HPDE6-E6E7 (cell line): ENCODE measurements around the gene CDH23.

Experiments
- DNase-seq: peaks from one replicate; pipeline ENCODE4 v3.0.0; 2011; ENCODE audit warnings: missing footprints; ENCODE audit errors: extremely low spot score

Gene CDH23

GRCh38 chr10:71755179-71755879 lies 358.6 kb downstream of the CDH23 start:
- DNase-seq: no peak

DNA sequence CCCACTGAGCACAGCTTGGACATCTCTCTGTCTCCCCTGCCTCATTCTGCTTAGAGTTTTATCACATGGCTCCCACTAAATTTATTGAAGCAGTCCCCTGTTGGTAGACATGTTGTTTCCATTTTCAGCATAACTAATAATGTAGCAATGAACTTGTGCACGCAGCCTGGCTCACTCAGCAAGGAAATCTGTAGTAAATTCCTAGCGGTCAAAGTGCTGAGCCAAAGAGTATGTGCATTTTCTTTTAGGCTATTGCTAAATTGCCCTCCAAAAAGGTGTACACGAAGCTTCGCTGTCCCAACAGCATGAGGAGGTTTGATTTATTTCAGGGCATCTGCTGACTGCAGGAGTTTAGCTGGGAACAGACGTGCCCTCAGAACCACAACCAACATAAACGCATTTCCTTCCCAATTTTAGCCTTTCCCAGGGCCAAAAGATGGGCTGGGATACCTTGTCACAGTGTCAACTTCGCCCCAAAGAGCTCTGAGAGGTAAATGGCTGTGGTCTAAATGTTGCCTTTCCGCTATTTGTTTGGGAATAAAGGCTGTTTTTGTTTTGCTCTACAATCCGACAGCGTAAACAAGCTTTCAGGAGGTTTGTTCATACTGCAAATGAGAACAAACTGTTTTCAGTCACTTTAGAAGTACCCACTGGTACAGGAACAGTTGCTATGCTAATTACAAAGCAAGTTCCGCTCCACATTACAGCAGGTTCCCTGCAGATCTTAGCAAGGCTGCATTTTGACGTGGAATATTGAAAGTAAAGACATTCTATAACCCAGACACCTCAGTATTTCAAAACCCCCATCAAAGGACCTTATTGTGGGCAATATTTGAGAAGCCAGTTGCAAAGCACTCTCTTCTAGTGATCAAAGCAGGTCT lies 359.8 kb downstream of the CDH23 start:
- DNase-seq: no peak

- DNase-seq: no peak
Observed at GRCh38 chr10:71757399-71757922, 360.7 kb downstream of the CDH23 start.

GRCh38 chr10:71761105-71761511 lies 364.4 kb downstream of the CDH23 start:
- DNase-seq: peak; percentile 50

DNA sequence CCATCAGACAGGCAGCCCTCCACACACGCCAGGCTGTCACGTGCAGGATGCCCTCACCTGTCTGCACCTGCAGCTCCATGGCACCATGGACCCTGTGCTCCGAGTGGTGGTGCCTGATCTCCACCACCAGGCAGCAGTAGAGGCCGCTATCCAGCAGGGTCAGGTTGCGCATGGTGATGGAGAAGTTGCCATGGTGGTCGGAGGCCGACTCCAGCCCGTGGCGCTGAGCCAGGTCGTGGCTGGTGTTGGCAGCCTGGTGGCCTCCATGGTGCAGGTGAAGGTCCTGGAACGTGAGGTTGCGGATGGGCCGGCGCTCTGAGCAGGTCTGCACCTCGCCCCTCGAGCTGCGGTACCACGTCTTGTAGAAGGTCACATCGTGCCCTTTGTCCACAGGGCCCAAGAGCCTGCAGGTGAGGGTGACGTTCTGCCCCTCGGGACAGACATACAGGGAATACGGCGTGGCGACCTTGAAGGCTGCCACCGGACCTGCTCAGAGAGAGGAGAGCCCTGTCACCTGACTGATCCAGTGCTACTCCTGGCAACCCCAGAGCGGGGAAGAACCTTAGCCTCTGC lies 364.9 kb downstream of the CDH23 start:
- DNase-seq: no peak

DNA sequence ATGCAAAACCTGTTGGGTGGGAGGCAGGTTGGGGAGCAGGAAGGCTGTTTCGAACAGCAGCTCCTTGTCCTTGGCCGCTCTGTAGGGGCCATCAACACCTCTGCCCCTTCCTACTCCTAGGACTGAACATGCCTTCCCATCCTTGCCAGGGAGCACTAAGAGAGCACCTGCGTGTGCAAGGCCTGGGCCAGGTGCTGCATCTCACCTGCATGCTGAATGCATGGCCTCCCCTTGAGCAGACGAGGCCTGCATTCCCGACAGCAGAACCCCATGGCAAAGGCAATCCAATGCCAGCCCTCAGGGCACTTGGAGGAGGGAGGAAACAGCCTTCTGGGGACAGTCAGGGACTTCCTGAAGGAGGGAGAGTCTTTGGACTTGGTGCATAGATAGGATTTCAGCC lies 365.6 kb downstream of the CDH23 start:
- no peak for DNase-seq

GRCh38 chr10:71763352-71764127 lies 366.8 kb downstream of the CDH23 start:
- DNase-seq: no peak

- no peak for DNase-seq
Observed at GRCh38 chr10:71765176-71765904, 368.6 kb downstream of the CDH23 start.

GRCh38 chr10:71765906-71766716 lies 369.4 kb downstream of the CDH23 start:
- DNase-seq: no peak

DNA sequence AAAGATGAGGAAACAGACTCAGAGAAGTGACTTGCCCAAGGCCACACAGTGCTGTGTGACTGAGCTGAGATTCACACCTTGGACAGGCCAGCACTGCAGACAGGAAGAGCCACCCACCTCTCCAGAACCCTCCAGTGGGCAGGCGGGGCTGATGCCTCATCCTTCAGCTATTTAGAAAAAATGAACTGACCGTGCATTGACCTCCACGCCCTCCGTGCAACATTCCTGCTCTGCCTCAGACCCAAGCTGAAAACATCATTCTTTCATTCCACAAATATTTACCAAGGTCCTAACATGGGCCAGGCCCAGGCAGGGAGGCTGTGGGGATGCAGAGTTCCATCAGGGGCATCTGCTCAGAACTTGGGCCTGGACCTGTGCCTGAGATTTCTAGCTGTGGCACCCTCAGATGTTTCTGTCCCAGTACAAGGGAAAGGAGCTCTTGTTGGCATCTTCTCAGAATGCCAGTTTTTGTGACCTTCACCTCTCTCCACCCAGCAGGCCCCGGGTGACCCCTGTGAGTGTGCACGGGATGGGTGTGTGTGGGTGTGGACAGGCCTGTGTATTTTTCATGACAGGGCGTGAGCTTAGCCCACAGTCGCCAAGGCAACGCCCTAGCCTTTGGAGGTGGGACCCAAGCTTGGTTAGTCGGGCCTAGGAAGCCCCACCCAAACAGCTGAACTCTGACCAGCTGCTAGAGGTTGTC lies 370.1 kb downstream of the CDH23 start:
- DNase-seq: peak; percentile 73

- DNase-seq: no peak
Observed at GRCh38 chr10:71767420-71768035, 370.8 kb downstream of the CDH23 start.

DNA sequence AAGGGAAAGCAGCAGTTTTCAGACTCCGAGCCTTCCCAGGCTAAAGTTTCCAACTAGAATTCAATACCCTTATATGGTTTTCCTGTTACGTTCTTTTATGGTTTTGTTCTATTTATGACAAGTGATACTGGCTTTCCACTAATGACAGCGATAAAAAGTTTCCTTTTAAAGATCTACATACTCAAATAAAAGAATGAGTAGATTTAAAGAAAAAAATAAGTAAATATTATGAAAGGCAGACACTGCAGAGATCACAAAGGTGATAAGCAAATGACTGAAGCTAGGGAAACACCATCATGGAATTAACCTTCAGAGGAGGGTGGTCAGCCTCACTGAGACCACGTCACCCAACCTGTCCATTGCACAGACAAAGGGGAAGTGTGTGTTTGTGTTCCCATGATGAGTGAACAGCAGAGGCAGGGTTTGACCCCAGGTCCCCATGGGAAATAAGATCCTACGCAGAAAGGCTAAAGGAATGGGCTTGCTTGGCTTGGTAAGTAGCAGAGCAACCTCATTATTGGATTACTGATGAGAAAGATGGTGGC lies 372.6 kb downstream of the CDH23 start:
- no peak for DNase-seq

DNA sequence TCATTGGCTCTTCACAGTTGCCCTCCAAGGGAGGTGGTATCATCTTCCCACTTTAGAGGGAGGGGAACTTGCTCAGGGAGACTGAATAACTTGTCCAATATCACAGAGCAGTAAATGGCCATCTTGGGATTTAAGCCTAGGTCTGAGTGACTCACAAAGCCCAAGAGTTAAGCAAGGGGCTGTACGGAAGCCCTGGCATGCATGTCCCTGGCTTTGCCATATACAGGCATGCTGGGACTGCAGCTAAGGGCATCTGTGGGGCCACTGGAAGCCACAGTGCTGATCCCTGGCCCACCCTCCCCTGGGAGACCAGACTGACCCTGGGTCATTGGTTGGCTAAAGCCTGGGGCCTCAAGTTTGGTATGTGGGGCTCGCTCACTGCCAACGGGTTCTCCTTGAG lies 373.5 kb downstream of the CDH23 start:
- no peak for DNase-seq

DNA sequence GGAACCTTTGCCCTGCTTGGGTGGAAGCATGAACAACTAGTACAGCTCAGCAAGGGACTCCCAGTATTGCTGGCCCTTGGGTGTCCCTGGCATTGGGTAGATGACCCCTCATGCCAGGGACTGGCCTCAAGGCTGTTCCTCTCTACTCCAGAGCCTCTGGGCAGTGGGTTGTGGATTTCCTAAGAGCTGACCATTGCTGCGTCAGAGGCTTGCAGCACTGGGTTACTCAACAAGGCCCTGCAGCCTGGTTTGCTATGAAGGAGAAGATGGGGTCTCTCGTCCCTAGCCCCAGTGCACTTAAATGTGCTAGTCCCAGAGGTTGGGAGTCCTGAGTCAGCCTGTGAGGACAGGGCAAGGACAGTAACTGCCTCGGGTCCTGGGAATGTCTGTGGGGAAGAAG lies 374.1 kb downstream of the CDH23 start:
- DNase-seq: no peak

DNA sequence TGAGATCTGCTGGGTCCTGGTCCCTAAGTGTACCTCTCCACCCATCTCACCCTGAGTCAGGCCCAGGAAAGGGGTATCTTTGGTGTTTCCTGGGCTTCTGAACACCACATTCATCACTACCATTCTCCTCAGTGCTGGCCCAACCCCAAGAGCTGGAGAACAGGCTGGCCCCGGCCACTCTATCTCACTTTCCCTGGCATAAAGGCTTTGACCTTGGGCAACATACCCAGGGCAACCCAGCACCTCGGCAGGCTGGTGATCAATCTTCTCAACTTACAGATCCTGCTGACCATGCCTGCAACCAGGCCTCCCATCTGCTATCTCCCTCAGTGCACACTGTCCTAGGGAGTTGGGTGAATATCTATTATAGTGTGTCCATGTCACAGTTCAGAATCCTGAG lies 374.5 kb downstream of the CDH23 start:
- no peak for DNase-seq

- no peak for DNase-seq
Observed at GRCh38 chr10:71771821-71772617, 375.3 kb downstream of the CDH23 start.

DNA sequence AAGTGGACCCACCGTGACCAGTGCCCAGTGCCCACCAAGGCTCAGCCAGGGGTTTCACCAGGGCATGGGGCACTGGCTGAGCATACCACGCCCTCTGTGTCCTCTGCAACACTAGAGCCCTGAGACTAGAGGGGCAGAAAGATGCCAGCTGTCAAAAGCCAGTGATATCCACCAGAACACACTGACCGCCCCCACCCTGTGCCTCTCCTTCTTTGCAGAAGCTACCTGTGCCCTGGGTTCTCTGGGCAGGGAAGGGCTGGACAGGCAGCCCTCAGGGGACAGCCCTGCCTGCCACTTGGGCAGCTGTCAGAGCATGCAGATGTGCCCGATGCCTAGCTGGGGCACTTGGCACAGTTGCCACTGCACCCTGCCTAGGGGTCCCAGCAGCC lies 376.1 kb downstream of the CDH23 start:
- DNase-seq: no peak
